Astrocyte (in vitro differentiated cells and primary cell): ENCODE measurements around the gene KLF7. TPM values are rescaled to one million over a fixed set of nuclear protein-coding genes. Genes with fewer than 3 reads are reported as not detected.

Source experiments
- DNase-seq: peaks from one replicate; pipeline ENCODE4 v3.0.0-alpha.2; 2010; ENCODE audit warnings: low read depth
- FAIRE-seq: peaks from 2 replicates; lab custom pipeline; 2011; peaks lifted over from hg19 to GRCh38; lab: Jason Lieb, UNC
- H2AFZ ChIP-seq: 2 replicates; pipeline ENCODE4 v1.6.0; 2012; ENCODE audit warnings: low read depth, low read length, inconsistent platforms
- H3K27ac ChIP-seq: 2 replicates; pipeline ENCODE4 v1.5.1; 2011; ENCODE audit warnings: low read depth, low read length, inconsistent platforms
- H3K27me3 ChIP-seq: 2 replicates; pipeline ENCODE4 v1.6.0; 2011; ENCODE audit warnings: low read length, inconsistent platforms; ENCODE audit not compliant: insufficient read depth
- H3K36me3 ChIP-seq: 2 replicates; pipeline ENCODE4 v1.5.1; 2011; ENCODE audit warnings: low read length, inconsistent platforms; ENCODE audit not compliant: insufficient read depth
- H3K4me1 ChIP-seq: 2 replicates; pipeline ENCODE4 v1.5.1; 2011; ENCODE audit warnings: low read length, inconsistent platforms; ENCODE audit not compliant: insufficient read depth
- H3K4me2 ChIP-seq: 2 replicates; pipeline ENCODE4 v1.6.0; 2012; ENCODE audit warnings: low read length, inconsistent platforms
- H3K4me3 ChIP-seq: 2 replicates; pipeline ENCODE4 v1.5.1; 2011; ENCODE audit warnings: low read depth, mild to moderate bottlenecking, low read length, inconsistent platforms; ENCODE audit not compliant: insufficient read depth
- H3K79me2 ChIP-seq: 2 replicates; pipeline ENCODE4 v1.6.0; 2012; ENCODE audit warnings: mild to moderate bottlenecking, low read length, inconsistent platforms; ENCODE audit not compliant: insufficient read depth
- H3K9ac ChIP-seq: 2 replicates; pipeline ENCODE4 v1.6.0; 2012; ENCODE audit warnings: mild to moderate bottlenecking, low read length, inconsistent platforms
- H3K9me3 ChIP-seq: 2 replicates; pipeline ENCODE4 v1.5.1; 2012; ENCODE audit warnings: low read depth, mild to moderate bottlenecking, low read length, inconsistent platforms; ENCODE audit not compliant: insufficient read depth
- H4K20me1 ChIP-seq: 2 replicates; pipeline ENCODE4 v1.6.0; 2012; ENCODE audit warnings: low read length, inconsistent platforms; ENCODE audit not compliant: insufficient read depth
- H3K27ac Mint-ChIP-seq: one replicate; pipeline ENCODE4 v1.8.0; 2021; ENCODE audit warnings: mild to moderate bottlenecking, mixed read lengths; ENCODE audit not compliant: unreplicated experiment
- H3K27me3 Mint-ChIP-seq: one replicate; pipeline ENCODE4 v1.8.0; 2021; ENCODE audit warnings: low read depth, mixed read lengths; ENCODE audit not compliant: unreplicated experiment
- H3K36me3 Mint-ChIP-seq: one replicate; pipeline ENCODE4 v1.8.0; 2021; ENCODE audit warnings: low read depth, mixed read lengths; ENCODE audit not compliant: unreplicated experiment
- H3K4me1 Mint-ChIP-seq: one replicate; pipeline ENCODE4 v1.8.0; 2021; ENCODE audit warnings: low read depth, mixed read lengths; ENCODE audit not compliant: unreplicated experiment
- H3K4me3 Mint-ChIP-seq: one replicate; pipeline ENCODE4 v1.8.0; 2021; ENCODE audit warnings: mild to moderate bottlenecking, moderate library complexity, mixed read lengths; ENCODE audit not compliant: unreplicated experiment
- H3K9me3 Mint-ChIP-seq: one replicate; pipeline ENCODE4 v1.8.0; 2021; ENCODE audit warnings: mild to moderate bottlenecking, mixed read lengths; ENCODE audit not compliant: unreplicated experiment
- EZH2 ChIP-seq: IDR thresholded peaks from 2 replicates; pipeline ENCODE4 v1.6.1; 2012; ENCODE audit warnings: mild to moderate bottlenecking, low read length, inconsistent platforms; ENCODE audit not compliant: insufficient read depth
- total RNA-seq: library from RNA; stranded (reverse); gene quantifications from 2 replicates; pipeline ENCODE4 v1.2.1, GENCODE V29; 2021
- TF ChIP-seq, protein P1 (sequence below): IDR thresholded peaks from 2 replicates; pipeline ENCODE4 v1.5.1; 2011; ENCODE audit warnings: low read depth, mild to moderate bottlenecking, inconsistent platforms, low read length, moderate library complexity; ENCODE audit not compliant: insufficient read depth

Gene KLF7
- total RNA-seq, 1 donor from 2014 or later: 81.2 TPM

DNA sequence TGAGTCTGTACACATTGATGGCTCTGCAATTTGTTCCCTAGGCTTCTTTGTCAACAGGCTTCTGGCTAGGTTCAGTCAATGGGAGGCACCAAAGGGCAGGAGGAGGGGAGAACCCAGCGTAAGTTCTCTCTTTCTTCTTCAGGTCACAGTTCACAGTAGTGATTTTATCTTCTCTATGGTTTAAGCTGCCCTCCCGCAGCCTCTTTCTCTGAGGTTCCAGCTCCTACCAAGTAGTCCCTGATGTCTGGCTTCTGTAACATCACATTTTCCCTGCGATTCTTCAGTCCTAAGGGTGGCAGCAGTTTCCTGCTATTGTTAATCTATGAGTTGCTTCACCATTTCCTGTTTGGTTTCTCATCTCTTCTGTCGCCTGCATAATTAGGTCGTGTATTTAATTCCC, 119.0 kb downstream of the KLF7 start:
- H3K4me1 ChIP-seq: peaks cover 21% of the 10 kb centered on the region
- Mint-ChIP-seq H3K36me3 (no peaks in the 10 kb centered on the region), H3K27me3 (no peaks in the 10 kb centered on the region), H3K4me1 (peaks cover 9% of the 10 kb centered on the region), H3K9me3 (no peaks in the 10 kb centered on the region), H3K4me3 (no peak overlapping the region), H3K27ac (no peak overlapping the region)
- H4K20me1 ChIP-seq: no peaks in the 10 kb centered on the region
- TF ChIP-seq, protein P1, sequence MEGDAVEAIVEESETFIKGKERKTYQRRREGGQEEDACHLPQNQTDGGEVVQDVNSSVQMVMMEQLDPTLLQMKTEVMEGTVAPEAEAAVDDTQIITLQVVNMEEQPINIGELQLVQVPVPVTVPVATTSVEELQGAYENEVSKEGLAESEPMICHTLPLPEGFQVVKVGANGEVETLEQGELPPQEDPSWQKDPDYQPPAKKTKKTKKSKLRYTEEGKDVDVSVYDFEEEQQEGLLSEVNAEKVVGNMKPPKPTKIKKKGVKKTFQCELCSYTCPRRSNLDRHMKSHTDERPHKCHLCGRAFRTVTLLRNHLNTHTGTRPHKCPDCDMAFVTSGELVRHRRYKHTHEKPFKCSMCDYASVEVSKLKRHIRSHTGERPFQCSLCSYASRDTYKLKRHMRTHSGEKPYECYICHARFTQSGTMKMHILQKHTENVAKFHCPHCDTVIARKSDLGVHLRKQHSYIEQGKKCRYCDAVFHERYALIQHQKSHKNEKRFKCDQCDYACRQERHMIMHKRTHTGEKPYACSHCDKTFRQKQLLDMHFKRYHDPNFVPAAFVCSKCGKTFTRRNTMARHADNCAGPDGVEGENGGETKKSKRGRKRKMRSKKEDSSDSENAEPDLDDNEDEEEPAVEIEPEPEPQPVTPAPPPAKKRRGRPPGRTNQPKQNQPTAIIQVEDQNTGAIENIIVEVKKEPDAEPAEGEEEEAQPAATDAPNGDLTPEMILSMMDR: no peak
- TF ChIP-seq EZH2: no peak
- no peak for DNase-seq
- H2AFZ ChIP-seq: peak overlapping the region; percentile 23
- H3K4me2 ChIP-seq: no peak overlapping the region
- H3K79me2 ChIP-seq: no peaks in the 10 kb centered on the region
- no peaks in the 10 kb centered on the region for H3K36me3 ChIP-seq
- H3K27me3 ChIP-seq: no peaks in the 10 kb centered on the region
- no peak overlapping the region for H3K4me3 ChIP-seq
- no peak overlapping the region for H3K9ac ChIP-seq
- no peaks in the 10 kb centered on the region for H3K9me3 ChIP-seq
- H3K27ac ChIP-seq: no peak overlapping the region
- peak; percentile 95 for FAIRE-seq

DNA sequence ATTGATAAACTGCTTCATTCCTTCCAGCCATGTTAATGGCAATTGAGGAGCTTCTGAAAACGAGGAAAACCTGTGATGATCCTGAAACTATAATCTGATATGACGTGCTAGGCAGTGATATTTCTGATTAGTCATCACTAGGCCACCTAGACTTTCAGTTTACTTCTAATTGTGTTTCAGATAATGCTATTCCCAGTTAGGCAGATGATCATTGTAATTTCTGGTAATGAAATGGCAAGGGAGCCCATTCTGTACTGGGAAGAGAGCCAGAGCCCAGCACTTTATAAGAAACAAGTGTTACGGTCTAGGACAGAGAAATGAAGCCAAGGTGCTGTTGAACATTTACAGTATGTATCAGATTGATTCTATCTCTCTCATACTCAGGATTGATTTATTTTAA, 120.2 kb downstream of the KLF7 start:
- no peak overlapping the region for H3K27ac Mint-ChIP-seq
- H3K9ac ChIP-seq: no peak overlapping the region
- no peaks in the 10 kb centered on the region for H3K79me2 ChIP-seq
- no peaks in the 10 kb centered on the region for H3K36me3 ChIP-seq
- no peaks in the 10 kb centered on the region for H3K36me3 Mint-ChIP-seq
- TF ChIP-seq EZH2: no peak
- TF ChIP-seq, protein P1: no peak
- H3K4me2 ChIP-seq: no peak overlapping the region
- H3K4me1 ChIP-seq: peaks cover 30% of the 10 kb centered on the region
- no peak overlapping the region for H3K4me3 ChIP-seq
- DNase-seq: peak; percentile 56
- H3K9me3 Mint-ChIP-seq: no peaks in the 10 kb centered on the region
- H3K27me3 ChIP-seq: no peaks in the 10 kb centered on the region
- no peaks in the 10 kb centered on the region for H4K20me1 ChIP-seq
- H3K27ac ChIP-seq: no peak overlapping the region
- no peak overlapping the region for H3K4me3 Mint-ChIP-seq
- no peaks in the 10 kb centered on the region for H3K9me3 ChIP-seq
- H3K27me3 Mint-ChIP-seq: no peaks in the 10 kb centered on the region
- H3K4me1 Mint-ChIP-seq: peaks cover 15% of the 10 kb centered on the region
- no peak overlapping the region for H2AFZ ChIP-seq
- no peak for FAIRE-seq

DNA sequence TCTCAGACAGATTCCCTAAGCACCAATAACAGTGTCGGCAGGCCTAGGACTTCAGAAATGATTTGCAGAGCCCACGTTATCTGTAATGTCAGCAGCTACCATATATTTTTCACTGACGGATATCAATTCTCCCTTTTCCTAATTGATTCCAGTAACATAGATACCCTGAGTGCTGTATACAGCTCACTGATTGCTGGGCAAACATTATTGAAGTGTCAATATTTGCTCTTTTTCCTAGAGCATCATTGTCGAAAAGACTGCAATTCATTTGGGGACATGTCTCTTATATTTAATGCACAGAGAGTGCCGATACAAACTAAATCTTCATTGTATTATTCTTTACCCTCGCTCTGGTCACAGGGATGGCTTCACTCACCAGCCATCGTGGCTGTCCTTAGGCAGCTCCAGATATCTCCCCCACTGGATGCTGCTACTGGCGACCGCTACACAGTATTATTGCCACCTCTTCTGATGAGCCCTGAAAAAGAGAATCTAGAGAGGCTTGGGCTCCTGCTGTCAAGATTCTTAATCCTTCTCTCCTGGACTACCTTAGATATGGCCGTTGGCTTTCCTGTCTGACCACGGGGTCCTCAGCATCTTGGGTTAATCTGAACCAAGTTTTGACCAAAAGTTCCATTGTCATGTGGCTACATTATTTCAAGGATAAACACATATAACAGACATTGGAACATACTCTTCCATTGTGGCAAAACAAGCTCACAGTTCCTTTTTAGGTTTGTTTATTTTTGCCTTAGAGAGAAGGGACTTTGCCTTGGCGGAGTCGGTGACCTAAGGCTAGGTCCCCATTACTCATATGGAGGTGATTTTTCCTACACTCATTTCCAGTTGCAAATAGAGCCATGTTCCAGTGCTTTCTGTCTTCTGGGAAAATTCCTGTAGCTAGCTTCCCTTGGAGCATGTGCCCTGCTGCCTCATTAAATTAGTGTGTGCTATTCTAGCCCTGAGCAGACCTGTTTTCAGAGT, 121.1 kb downstream of the KLF7 start:
- H2AFZ ChIP-seq: no peak overlapping the region
- no peak overlapping the region for H3K9ac ChIP-seq
- TF ChIP-seq, protein P1: no peak
- no peak for TF ChIP-seq EZH2
- peaks cover 15% of the 10 kb centered on the region for H3K4me1 Mint-ChIP-seq
- no peak overlapping the region for H3K4me3 Mint-ChIP-seq
- FAIRE-seq (no peak), DNase-seq (no peak)
- H3K27me3 Mint-ChIP-seq: no peaks in the 10 kb centered on the region
- H3K4me3 ChIP-seq: no peak overlapping the region
- H3K79me2 ChIP-seq: no peaks in the 10 kb centered on the region
- no peaks in the 10 kb centered on the region for H4K20me1 ChIP-seq
- no peaks in the 10 kb centered on the region for H3K36me3 ChIP-seq
- no peak overlapping the region for H3K27ac Mint-ChIP-seq
- H3K9me3 Mint-ChIP-seq: no peaks in the 10 kb centered on the region
- no peaks in the 10 kb centered on the region for H3K27me3 ChIP-seq
- no peak overlapping the region for H3K4me2 ChIP-seq
- no peaks in the 10 kb centered on the region for H3K9me3 ChIP-seq
- no peaks in the 10 kb centered on the region for H3K36me3 Mint-ChIP-seq
- peaks cover 30% of the 10 kb centered on the region for H3K4me1 ChIP-seq
- no peak overlapping the region for H3K27ac ChIP-seq
